Inferior parietal cortex (tissue), 1 donor: Measurements from ENCODE around the gene LIN28B.

Experiments used
- DNase-seq: peaks from one replicate; pipeline ENCODE4 v3.0.0-alpha.2; 2016; ENCODE audit errors: extremely low spot score

Gene LIN28B

GRCh38 chr6:105109955-105110895 is 153.3 kb downstream of the LIN28B start:
- no peak for DNase-seq

- no peak for DNase-seq
These were observed 154.2 kb downstream of the LIN28B start for GRCh38 chr6:105111105-105111504.

- DNase-seq, result no peak
These were observed 155.0 kb downstream of the LIN28B start for GRCh38 chr6:105111871-105112270.

- DNase-seq, result no peak
These were observed 155.7 kb downstream of the LIN28B start for GRCh38 chr6:105112577-105112976.

GRCh38 chr6:105113422-105113821 is 156.5 kb downstream of the LIN28B start:
- DNase-seq, result no peak

GRCh38 chr6:105116150-105116549 is 159.2 kb downstream of the LIN28B start:
- DNase-seq, result no peak

- DNase-seq, result no peak
These were observed 163.7 kb downstream of the LIN28B start for GRCh38 chr6:105120570-105120969.

GRCh38 chr6:105121981-105122380 is 165.1 kb downstream of the LIN28B start:
- DNase-seq, result no peak

GRCh38 chr6:105122717-105123116 is 165.8 kb downstream of the LIN28B start:
- no peak for DNase-seq
